ENCODE measurements around the gene G0S2. TPM values are rescaled to one million over a fixed set of nuclear protein-coding genes. Genes with fewer than 3 reads are reported as not detected.

The G0S2 gene
- total RNA-seq, 2 donors from 2014 or later, result 13.3 to 46.4 TPM

GRCh38 chr1:209627732-209628196 is 47.4 kb upstream of the G0S2 start:
- TF ChIP-seq POLR2A (IDR thresholded peaks at IDR 0.05), result no peak
- TF ChIP-seq CTCF (IDR thresholded peaks at IDR 0.05), result peak; percentile 85 to 95 (median 90)
- TF ChIP-seq POLR2AphosphoS5 (IDR thresholded peaks at IDR 0.05), result peak; percentile 11
- no peak overlapping the region for H3K4me3 ChIP-seq
- no peaks in the 10 kb centered on the region for H3K9me3 ChIP-seq
- H3K27ac ChIP-seq, result no peak overlapping the region
- intact Hi-C loops (cut with DNase I), result loop anchor here (5.0 kb wide), 1 partner anchor 50 kb away; no protein-coding TSS in a partner anchor
- H3K4me1 ChIP-seq (replicated peaks), result no peaks in the 10 kb centered on the region
- H3K27me3 ChIP-seq (replicated peaks; ENCODE audit: insufficient read depth), result no peaks in the 10 kb centered on the region
- 45% methylated on average over 16 of the region's 16 CpGs for WGBS
- peak; percentile 49 for DNase-seq (ENCODE audit: low spot score)
- no peaks in the 10 kb centered on the region for H3K36me3 ChIP-seq

- H3K36me3 ChIP-seq, result no peaks in the 10 kb centered on the region
- WGBS, result 83% methylated on average over 7 of the region's 7 CpGs
- no peak for DNase-seq (ENCODE audit: low spot score)
- no peaks in the 10 kb centered on the region for H3K27me3 ChIP-seq (replicated peaks; ENCODE audit: insufficient read depth)
- H3K4me3 ChIP-seq, result no peak overlapping the region
- intact Hi-C loops (cut with DNase I), result loop anchor here (5.0 kb wide), 1 partner anchor 51 kb away; no protein-coding TSS in a partner anchor
- H3K9me3 ChIP-seq, result no peaks in the 10 kb centered on the region
- no peak overlapping the region for H3K27ac ChIP-seq
- no peaks in the 10 kb centered on the region for H3K4me1 ChIP-seq (replicated peaks)
- no peak for TF ChIP-seq CTCF (IDR thresholded peaks at IDR 0.05)
- no peak for TF ChIP-seq POLR2A (IDR thresholded peaks at IDR 0.05)
- no peak for TF ChIP-seq POLR2AphosphoS5 (IDR thresholded peaks at IDR 0.05)
Measured at GRCh38 chr1:209628618-209629299, 46.5 kb upstream of the G0S2 start.

- Histone ChIP-seq H3K27ac (no peak overlapping the region), H3K27me3 (replicated peaks; ENCODE audit: insufficient read depth) (no peaks in the 10 kb centered on the region), H3K4me3 (no peak overlapping the region), H3K9me3 (no peaks in the 10 kb centered on the region), H3K36me3 (no peaks in the 10 kb centered on the region), H3K4me1 (replicated peaks) (no peaks in the 10 kb centered on the region)
- TF ChIP-seq POLR2A (IDR thresholded peaks at IDR 0.05) (no peak), POLR2AphosphoS5 (IDR thresholded peaks at IDR 0.05) (no peak), CTCF (IDR thresholded peaks at IDR 0.05) (no peak)
- no peak for DNase-seq (ENCODE audit: low spot score)
- intact Hi-C loops (cut with DNase I), result loop anchor here (5.0 kb wide), 1 partner anchor 53 kb away; no protein-coding TSS in a partner anchor
- WGBS, result 96% methylated on average over 11 of the region's 11 CpGs
Measured at GRCh38 chr1:209629621-209630382, 45.4 kb upstream of the G0S2 start.

GRCh38 chr1:209630383-209631225 is 44.6 kb upstream of the G0S2 start:
- Histone ChIP-seq H3K4me3 (no peak overlapping the region), H3K9me3 (no peaks in the 10 kb centered on the region), H3K27me3 (replicated peaks; ENCODE audit: insufficient read depth) (no peaks in the 10 kb centered on the region), H3K4me1 (replicated peaks) (no peaks in the 10 kb centered on the region), H3K36me3 (no peaks in the 10 kb centered on the region), H3K27ac (no peak overlapping the region)
- no peak for DNase-seq (ENCODE audit: low spot score)
- TF ChIP-seq CTCF (IDR thresholded peaks at IDR 0.05), result no peak
- TF ChIP-seq POLR2AphosphoS5 (IDR thresholded peaks at IDR 0.05), result no peak
- no peak for TF ChIP-seq POLR2A (IDR thresholded peaks at IDR 0.05)
- WGBS, result 74% methylated on average over 17 of the region's 17 CpGs
- intact Hi-C loops (cut with DNase I), result no loop called here

Data from prostate gland (tissue), 2 donors.